SIG-M5 (cell line): Measurements from ENCODE around the gene FARP2.

Source experiments
- DNase-seq: peaks from one replicate; lab custom pipeline; 2025; lab: John Stamatoyannopoulos, UW

The FARP2 gene

DNA sequence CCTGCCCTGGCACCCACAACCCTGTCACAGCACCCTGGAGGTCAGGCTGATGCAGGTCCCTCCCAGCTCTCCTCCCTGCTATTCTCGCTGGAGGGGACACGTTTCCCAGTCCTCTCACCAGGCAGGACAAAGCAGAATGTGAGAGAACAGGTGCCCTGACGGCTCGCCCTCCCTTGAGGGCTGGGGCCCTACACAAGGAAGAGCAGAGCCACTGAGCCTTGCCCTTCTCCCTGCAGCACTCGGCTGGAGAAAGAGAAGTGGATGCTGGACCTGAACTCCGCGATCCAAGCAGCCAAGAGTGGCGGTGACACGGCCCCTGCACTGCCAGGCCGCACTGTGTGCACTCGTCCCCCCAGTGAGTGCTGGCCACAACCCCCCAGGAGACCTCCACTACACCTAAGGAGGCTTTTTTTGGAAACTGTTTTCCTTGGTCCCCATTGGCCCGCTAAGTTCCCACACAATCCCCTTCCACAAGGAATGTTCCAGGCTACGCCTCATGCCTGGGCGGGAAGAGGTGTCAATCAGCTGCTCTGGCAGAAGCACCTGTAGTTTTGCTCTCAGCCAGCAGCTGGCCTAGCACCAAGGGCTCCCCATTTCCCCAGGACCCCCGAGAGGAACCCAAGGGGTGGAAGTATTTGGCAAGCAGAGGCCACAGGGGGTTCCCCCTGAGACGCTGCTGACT is 134.9 kb downstream of the FARP2 start:
- DNase-seq, result no peak

DNA sequence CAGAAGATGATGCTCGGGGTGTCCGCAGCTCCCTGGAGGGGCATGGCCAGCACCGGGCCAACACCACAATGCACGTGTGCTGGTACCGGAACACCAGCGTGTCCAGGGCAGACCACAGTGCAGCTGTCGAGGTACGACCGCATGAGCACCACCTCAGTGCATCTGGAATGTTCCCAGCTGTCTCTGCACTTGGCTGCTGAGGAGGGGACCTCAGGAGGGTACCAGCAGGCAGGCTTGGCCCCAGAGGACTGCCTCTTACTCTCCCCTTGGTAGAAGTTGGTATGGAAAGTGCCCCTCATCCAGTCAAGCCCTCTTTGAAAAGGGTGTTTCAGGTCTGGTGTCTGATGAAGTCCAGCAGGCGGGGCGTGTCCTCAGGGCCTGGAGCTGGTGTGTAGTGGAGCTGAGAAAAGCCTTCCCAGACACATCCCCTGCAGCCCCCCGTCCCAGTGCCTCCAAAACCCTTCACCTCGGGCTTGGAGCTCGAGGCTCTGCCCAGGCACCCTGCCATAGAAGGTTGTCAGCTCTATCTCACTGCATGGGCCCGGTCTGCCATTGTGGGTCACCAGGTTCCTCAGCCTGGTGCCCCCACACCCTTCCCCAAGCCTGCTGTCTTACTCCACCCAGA is 135.6 kb downstream of the FARP2 start:
- DNase-seq, result no peak

DNA sequence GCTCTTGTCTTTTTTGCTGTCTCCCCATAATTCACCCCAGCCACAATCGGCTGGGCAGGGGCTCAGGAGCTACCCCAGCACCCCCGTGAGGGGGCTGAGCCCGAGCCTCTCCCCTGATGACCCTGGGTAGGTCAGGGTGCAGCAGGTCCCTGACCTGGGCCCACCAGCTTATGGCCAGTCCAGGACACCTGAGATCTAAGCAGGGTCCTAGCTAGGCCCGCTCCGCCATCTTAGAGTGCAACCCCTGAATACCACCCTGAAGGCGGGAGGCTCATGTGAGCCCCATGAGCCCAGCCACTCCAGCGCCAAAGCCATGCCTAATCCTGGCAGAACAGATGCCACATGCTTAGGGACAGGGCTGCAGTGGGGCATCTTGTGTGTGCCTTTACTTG is 136.1 kb downstream of the FARP2 start:
- DNase-seq, result no peak

DNA sequence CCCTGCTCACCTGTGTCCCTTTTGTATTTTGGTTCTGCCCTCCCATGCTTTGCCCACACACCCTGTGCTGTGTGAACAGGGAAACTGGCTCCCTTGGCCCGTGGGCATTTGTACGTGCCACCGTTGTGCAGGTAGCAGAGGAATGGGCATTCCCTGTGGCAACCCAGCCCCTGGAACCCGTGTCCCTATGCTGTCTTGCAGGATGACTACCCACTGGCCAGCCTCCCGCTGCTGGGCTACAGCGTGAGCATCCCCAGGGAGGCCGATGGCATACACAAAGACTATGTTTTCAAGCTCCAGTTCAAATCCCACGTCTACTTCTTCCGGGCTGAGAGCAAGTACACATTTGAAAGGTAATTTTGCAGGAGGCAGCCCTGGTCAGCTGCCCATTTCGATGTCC is 137.0 kb downstream of the FARP2 start:
- DNase-seq, result no peak

DNA sequence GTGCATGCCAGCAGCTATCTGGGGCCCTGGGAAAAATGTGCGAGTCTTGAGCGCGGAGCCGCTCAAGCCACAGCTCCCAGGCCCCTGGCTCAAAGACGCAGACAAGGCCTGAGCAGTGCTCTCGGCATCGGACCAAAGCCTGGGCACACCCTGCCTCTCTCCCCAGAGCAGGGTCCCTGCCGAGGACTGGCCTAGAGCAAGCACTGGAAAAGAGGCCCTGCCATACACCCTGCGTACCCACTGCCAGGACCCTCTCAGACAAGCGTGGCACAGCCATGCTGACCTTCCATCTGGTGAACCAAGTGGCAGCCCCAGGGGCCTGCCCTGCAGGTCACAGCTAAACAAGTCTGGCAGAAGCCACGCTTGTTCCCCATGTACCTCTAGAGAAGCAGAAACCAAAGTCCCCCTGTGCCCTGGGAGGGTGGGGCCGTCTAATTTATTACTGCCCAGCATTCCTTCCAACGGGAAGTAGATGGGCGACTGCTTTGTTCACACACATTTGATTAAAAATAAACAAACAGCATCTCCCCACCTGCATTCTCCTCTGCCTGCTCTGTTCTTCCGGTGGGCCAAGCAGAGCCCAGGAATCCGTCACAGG is 138.3 kb downstream of the FARP2 start:
- DNase-seq, result no peak

DNA sequence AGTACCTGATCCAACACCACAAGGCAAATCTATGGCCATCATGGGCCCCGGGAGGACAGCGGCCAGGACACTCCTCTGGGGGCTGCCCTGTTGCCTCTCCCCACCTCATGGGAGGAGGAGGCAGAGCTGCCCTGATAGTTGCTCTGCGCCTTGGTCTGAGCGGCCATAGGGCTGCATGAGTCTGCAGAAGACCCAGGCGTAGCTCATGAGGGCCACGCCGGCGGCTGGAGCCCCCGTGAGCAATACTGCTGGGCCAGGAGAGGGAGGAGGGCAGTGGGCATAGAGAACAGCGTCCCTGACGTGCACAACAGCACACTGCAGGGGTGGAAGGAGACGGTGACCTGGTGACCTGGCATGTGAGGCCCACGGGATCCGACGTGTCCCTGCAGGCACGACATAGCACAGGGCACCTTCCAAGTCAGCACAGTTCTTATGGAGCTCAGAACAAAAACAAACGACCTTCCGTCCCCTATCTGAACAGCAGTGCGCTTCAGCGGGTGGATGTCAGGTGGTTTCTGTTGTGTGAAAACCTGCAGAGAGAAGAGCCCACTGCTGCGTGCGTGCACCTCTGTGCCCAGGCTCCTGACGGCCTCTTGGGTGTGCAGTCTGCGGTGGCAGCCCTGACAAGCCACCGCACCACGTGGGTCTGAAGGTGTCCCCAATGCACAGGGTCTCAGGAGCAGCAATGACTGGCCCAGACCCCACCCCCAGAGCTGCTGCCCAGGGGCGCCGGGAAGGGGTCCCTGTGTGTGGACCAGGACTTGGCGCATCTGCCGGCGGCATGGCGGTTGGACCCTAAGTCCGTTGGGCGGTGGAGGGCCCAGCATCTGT is 139.3 kb downstream of the FARP2 start:
- DNase-seq, result no peak

DNA sequence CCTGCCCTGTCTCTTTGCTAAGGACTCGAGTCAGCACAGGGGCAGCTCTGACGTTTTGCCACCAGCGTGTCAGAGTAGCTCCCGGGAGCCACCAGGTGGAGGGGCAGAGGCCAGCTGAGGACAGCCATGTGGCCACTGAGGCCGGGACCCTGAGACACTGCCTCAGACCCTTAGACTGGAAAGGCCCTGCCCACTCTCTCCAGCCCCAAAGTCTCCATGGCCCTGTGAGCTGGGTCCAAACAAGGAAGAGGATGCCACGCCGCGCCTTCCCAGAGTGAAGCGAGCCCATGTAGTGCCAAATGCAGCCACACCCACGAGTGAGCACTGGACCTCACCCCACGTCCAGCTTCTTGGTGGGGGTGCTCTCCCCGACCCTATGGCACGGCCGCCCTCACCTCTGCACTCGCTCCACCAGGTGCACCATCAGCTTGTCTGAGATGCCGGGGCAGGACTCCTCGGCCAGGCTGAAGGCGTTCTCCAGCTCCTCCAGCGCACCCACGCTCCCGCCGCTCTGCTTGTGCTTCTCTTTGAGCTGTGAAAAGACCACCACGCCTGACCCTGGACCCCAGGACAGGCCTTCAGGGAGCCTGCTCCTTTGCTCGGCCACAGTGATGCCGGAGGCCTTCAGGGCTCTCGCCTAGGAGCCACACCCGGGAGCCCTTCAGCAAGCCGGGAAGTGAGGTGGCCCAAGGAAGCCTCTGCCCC is 140.1 kb downstream of the FARP2 start:
- no peak for DNase-seq

DNA sequence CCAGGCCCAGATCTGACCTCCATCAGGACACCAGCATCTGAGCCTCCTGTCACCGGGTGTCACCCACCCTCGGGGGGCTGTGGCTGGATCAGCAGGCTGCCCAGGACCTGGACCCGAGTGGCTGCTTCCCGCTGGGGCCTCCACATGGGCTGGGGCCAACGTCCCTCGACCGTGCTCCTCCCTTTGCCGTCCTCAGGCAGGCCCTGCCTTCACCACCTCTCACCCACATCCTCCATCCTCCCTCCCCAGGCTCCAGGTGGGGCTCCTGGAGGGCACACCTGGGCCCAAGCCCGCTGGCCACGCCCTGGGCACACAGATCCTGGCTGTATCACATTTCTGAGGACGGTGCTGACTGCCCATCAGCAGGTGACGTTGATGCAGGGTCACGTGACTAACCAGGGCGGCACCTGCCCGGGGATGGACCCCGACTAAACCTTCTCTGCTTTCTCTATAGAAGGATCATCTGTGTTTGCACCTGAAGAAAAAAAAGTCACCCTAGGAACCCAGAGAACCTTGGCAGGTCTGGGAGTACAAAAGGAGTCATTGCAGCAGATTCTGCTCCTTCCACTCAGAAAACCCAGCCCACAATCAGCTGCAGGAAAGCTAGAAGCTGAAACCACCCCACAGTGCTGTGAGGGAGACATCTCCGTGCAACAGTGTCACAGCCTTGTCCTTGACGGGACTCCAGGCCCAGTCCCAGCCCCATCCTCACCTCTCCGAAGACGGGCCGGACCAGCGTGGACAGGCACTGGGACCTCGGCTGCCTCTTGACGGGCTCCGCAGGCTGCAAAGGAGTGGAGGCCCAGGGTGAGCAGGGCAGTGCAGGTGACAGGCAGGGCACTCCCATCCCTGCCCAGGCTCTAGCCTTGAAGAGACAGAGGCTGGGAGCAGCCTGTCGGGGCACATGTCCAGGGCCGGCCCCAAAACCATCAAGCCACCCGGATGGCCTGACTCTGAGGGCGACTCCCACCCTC is 141.1 kb downstream of the FARP2 start:
- DNase-seq, result no peak

DNA sequence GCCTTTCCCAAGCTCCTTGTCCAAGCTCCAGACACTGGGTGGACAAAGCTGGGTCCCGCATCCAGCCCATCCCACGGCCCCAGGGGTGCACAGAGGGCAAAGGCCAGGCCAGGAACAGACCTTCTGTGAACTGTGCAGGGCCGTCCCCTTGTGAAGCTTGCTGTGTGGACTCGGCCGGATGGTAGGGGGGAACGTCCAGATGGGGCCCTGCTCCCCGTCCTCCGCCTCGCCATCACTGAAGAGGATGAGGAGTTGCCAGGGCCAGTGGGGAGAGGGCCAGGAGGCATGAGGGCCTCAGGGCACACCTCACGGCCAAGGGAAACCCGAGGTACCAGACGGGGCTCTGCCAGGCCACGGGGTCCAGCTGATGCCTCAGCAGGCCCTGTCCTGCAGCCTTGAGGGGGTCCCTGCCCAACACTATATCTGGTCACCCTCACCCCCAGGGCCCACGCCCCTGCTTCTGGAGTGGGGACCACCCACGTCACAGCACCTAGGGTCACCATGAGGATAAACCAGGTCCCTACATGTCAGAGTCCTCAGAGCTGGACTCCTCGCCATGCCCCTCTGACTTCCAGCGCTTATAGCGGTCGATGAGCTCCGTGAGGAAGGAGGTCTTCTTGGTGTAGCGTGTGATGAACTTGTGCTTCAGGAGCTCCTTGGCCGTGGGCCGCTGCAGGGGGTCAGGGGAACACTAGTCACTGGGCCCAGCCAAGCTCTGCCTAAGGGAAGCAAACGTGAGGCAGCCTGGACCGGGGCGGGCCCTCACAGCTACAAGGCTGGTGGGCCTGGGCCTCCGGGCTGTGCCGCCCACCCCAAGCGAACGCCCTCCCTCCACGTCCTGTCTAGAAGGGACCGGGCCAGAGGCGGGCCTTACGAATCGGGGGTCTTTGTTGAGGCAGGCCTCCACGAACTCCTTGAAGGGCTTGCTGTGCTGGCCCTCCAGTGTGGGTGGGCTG is 142.3 kb downstream of the FARP2 start:
- DNase-seq, result no peak

DNA sequence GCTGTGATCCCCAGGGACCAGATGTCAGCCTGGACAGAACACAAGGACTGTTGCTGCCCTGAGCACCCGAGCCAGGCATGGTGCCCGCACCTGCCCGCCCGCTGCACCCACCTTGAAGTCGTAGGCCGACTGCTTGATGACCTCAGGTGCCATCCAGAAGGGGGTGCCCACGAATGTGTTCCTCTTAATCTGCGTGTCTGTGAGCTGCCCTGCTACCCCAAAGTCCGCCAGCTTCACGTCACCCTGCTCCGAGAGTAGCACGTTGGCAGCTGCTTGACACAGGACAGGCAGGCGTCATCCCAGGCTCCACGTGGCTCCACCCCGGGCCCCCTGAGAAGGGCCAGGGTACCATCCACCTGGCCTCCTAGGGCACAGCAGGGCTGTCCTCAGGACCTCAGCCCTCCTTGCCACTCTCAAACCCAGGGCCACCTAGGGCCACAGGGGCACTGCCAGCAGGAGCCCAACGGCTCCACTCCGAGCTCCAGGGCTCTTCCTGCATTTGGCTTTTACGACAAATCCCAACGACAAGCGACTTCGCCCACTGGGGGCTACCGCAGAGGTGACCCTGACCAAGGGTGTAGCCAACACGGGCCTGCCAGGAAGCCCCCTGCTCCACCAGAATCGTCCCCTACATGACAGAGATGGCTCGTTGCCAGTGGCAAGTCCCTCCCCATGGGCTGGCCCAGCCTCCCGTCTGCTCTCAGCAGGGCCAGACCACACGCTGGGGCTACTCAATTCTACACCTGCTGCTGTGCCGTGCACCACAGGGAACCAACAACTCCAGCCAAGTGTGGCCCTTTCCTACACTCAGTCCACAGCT is 143.3 kb downstream of the FARP2 start:
- no peak for DNase-seq

DNA sequence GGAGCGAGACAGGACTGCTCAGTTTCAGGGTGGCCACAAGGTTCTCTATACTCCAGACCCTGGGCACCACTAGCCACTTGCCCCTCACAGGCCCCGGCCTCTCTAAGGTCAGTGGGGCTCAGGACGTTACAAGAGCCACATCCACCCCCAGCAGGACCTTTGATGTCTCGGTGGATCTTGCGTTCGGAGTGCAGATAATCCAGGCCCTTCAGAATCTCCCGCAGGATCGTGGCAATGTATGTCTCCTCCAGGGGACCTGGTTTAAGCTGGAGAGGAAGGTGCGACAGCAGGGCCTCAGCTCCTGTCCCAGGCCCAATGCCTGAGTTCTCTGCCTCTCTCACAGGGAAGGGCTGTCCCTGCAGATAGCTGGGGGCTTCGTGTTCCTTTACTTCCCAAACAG is 143.9 kb downstream of the FARP2 start:
- DNase-seq, result no peak

DNA sequence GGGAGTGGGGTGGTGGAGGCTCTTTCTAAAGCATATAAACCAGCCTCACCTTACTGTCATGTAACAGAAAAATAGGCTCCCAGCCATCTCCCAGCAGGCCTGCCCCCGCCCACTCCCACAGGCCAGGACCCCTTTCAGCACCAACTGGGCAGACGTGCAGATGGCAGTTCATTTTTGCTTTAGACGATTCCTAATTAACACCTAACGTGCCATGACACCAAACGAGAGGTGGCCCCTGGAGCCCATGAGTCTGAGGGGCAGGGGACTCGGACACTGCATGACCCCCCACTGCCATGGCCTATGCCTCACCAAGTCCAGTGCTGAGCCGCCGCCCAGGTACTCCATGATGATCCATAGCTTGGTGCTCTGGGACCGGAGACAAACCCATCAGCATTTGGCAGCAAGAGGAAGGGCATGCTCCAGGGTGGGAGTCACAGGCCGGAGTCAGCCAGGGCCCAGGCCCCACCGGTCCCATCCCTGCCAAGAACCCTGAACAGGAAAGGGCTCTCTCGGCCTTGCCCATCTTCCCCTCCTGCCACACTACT is 144.4 kb downstream of the FARP2 start:
- DNase-seq, result no peak

DNA sequence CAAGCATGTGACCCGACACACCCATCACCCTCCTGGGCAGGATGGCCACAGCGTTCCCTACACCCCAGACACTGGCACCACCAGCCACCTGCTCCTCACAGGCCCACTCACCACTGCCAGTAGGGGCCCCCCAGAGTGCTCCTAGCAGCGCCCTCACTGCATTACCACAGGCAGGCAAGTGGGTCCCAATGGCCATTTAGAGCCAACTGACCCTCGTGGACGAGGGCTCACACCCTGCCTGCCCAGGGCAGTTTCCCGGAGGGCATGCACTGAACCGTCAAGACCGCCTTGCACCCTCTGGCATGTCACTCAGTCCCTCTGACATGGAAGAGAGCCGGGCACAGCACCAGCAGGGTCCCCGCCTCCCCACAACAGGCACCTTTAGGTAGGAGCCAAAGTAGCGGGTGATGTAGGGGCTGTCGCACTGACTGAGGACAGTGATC is 145.0 kb downstream of the FARP2 start:
- DNase-seq, result no peak

DNA sequence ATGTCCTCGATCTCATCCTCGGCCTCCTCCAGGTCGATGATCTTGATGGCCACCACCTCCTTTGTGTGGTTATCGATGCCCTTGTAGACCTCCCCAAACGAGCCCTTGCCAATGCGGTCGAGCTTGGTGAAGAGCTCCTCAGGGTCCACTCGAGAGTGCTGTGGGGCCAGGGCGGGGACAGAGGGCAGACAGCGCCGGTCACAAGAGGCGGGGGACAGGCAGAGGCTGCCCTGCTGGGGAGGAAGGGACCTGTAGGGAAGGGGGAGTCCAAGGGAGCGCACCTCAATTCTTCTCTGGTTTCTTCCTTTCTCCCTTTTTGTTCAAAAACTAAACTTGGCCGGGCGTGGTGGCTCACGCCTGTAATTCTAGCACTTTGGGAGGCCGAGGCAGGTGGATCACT is 145.5 kb downstream of the FARP2 start:
- no peak for DNase-seq

DNA sequence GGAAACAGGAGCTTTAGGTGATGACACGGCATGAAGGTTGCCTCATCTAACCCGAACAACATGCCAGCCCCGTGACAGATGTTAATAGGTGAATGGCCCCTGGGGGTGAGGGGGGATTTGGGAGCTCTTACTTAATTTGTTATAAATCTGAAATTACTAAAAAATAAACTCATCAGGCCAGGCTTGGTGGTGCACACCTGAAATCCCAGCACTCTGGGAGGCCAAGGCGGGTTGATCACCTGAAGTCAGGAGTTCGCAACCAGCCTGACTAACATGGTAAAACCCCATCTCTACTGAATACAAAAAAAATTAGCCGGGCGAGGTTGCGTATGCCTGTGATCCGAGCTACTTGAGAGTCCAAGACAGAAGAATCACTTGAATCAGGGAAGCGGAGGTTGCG is 146.2 kb downstream of the FARP2 start:
- DNase-seq, result no peak

DNA sequence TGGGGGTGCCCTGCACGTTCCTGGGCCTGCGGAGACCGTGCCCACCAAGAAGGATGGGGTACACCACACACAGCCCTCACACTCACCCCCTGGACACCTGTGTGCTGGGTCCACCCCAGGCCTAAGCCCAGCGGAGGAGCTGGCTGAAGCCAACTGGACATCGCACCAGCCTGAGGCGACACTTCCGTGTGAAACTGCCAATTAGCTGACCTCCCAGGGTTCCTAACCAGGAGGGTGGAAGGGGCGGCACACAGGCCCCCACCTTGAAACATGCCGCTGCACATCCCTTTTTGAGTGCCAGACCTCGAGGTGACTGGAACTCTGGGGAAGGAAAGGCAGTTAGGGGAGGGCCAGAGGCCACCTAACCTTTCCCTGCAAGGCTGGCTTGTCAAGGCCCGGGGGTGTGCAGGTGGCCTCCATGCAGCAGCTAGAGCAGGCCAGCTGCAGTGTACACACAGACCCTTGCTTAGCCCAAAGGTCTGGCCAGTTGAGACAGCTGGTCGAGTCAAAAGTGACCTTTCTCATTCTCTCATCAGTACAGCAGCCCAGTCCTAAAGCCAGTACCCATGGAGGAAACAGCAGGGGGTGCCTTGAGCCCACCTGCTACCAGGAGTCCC is 147.8 kb downstream of the FARP2 start:
- DNase-seq, result no peak

DNA sequence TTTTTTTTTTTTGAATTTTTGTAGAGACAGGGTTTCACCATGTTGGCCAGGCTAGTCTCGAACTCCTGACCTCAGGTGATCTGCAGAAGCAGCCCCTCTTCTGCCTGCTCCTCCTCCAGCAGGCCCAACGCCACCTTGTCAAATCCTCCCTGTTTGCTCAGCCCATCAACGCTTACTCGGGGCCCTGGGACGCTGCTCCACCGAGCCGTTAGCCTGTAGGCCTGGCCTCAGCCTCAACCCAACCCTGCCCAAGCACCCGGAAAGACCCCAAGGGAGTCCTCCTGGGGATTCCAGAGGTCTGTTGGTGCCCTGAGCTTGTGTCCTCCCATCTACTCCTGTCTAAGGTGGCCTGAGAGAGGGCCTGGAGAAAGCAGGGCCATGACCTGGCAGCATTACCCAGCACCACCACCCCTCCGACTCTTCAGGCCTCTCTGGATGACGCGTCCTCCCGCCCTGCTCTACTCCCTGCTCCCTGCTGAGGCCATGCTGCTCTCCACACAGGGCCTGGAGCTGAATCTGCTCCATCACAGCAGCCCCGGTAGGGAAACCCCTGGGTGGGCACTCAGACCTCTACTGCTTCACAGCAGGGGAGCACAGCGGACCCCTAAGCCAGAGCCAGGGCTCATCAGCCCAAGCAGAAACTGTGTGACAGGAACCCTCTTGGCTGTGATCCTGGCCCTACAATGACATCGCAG is 149.1 kb downstream of the FARP2 start:
- DNase-seq, result no peak
